KG1 (cell line): ENCODE results near the gene RILPL1.
A peak's percentile ranks its signal among the peaks of the same experiment; 100 is the strongest.
"Not testable (repeated sequence)": the region's sequence is repeated elsewhere in the genome, so short reads cannot be mapped to it uniquely, and the experiment has no call there.

Experiments used
- DNase-seq: peaks from one replicate; lab custom pipeline; 2025; lab: John Stamatoyannopoulos, UW

RILPL1 gene, protein sequence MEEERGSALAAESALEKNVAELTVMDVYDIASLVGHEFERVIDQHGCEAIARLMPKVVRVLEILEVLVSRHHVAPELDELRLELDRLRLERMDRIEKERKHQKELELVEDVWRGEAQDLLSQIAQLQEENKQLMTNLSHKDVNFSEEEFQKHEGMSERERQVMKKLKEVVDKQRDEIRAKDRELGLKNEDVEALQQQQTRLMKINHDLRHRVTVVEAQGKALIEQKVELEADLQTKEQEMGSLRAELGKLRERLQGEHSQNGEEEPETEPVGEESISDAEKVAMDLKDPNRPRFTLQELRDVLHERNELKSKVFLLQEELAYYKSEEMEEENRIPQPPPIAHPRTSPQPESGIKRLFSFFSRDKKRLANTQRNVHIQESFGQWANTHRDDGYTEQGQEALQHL

DNA sequence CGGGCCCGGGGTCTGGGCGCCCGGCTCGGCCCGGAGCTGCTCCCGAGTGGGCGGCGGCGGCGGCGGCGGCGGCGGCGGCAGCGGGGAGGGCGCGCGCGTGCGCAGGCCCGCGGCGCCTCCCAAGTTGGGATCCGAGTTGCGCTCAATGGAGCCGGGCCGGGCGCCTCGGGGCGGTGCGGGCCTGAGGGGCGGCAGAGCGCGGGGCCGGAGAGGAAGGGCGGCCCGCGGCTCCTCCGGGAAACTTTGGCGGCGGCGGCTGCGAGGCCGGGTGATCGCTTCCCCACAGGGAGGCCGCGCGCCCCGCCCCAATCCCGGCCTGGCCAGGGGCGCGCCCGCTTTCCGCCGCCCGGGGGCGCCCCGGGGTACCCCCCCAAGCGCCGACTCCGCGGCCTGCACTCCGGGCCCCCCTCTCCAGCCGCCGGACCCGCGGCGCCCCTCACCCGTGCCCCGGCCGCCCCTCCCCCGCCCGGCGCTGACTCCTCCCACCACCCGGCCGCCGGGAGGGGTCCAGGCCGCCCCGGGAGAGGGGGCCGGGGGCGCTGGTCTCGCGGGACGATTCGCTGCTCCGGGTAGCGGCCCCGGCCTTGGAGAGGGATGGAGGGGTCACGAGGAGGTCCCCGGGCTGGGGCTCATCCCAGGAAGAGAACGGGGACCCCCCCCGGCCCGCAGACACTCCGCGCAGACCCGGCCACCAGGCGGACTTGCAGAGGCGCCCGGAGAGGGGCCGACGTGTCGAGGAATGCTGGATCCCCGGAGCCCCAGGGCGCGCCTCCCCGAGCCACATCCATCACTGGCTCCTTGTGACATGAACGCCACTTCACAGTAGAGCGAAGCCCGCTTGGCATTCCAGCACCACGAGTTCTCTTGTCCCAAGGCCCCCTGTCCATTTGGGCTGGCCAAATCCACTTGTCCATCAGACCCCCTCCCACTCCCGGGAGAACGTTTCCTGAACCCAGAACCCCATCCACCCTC, at the start of gene RILPL1:
Gene RILPL1, minus strand, starts transcription at position 48 of the 972 bp plus-strand sequence. CDS start 237 bp downstream, outside the sequence.
- DNase-seq = no peak

DNA sequence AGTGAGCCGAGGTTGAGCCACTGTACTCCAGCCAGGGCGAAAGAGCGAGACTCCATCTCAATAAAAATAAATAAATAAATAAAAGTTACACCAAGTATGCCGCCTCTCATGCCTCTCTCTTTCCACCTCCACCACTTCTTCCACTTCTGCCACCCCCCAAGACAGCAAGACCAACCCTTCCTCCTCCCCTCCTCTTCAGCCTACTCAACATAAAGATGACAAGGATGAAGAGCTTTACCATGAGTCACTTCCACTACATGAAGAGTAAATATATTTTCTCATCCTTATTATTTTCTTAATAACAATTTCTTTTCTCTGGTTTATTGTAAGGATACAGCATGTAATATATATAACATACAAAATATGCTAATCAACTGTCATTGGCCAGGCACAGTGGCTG, 47.3 kb upstream of the RILPL1 start:
- DNase-seq = no peak

DNA sequence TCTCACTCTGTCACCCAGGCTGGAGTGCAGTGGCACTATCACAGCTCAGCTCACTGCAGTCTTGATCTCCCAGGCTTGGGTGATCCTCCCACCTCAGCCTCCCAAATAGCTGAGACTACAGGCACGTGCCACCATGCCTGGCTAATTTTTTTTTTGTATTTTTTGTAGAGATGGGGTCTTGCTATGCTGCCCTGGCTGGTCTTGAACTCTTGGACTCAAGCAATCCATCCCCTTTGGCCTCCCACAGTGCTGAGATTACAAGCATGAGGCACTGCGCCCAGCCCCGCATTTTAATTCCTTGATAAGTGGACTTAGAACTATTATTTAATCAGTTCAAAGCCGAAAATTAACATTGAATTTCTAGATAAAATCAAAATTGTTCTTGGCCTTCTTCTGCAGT, 45.3 kb upstream of the RILPL1 start:
- not testable (repeated sequence) for DNase-seq

DNA sequence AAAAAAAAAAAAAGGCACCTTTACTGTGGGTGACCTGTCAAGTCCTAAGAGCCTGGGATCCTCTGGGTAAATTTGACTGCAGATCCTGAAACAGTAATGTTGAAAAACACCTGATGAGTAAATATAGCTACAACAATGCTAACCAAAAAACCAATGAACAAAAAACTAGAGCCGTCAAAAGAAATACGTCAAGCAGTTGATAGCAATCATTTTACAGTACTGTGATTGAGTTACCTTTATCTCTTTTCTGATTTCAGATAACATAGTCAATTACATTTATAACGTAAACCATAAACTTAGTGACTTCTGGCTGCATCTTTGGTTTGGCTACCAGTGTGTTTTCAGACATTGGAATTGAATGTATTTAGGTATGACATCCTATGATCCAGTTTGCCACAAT, 44.7 kb upstream of the RILPL1 start:
- no peak for DNase-seq

DNA sequence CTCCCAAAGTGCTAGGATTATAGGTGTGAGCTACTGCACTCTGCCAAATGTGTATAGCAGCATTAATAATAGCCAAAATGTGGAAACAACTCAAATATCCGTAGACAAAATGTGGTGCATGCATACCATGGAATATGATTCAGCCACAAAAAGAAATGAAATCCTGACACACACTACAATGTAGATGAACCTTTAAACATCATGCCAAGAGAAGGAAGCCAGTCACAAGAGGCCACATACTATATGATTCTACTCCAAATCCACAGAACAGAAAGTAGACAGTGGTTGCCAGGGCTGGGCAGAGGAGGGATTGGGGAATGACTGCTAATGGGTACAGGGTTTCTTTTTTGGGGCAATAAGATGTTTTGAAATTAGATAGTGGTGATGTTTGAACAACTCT, 43.1 kb upstream of the RILPL1 start:
- no peak for DNase-seq

DNA sequence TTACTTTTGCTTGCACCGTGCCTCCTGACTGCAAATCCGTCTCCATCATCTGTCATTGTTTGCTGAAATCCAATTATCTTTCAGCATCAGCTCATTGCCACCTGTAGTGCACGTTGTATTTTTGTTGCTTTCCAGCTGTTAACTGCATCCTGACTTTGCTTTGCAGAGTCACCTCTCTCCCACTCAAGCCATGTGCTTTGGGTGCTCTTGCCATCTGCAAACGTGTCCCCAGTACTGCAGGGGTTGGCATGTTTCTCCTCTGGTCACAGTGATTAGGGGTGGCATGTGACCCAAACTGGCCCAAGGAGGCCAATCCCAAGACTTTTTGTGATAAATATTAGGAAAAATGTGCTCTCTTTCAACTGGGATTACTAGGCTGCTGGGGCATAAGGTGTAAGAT, 40.4 kb upstream of the RILPL1 start:
- DNase-seq = no peak

DNA sequence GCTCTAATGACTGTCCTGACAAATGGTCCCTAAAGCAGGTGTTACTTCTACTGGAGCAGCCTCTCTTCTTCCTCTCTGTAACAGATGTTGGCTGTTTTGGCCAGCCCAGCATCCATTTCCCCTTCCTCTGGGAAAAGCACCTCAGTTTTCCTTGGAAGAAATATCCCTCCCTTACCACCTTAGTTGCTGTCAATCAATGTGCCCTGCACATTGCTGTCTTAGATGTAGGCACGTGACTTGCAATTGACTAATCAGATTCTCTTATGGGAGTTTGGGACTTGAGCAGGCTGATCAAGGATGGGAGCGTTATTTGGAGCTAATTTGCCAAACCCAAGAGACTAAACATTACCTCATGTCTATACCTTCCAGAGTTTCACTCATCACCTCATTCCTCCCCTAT, 38.9 kb upstream of the RILPL1 start:
- DNase-seq = no peak

DNA sequence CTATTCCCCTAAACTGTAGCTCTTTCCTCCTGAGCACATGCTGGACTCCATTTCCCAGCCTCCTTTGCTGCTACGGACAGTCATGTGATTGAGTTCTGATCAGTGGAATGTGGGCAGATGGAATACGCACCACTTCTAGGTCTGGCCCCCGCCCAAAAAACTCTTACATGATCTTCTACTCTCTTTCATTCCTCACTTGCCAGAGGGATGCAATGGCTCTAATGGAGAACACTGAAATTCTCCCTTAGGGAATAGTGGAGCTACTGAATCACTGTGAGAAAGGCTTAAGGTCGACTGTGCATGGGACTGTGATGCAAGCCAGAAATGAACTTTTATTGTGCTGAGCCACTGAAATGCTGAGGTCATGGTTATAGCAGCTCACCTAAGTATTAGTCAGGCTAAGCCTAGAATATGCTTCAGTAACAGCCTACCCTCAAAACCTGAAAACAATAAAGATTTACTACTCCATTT, 37.9 kb upstream of the RILPL1 start:
- DNase-seq = no peak

DNA sequence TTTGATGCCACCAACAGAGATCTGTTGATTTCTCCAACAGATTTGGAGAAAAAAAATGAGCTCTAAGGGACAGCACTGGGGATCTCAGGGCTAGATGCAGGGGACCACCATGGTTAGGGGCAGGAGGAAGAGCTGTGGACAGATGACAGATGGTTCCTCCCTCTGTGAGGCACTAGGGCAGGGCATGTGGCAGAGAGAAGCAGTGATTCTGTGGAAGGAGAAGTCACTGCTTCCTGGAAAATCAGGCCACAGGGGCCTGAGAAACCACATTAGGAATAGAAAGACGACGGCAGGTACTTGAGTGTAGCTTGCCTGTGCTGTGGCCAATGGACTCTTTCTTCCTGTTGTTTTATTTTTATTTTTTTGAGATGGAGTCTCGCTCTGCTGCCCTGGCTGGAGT, 25.9 kb upstream of the RILPL1 start:
- no peak for DNase-seq

DNA sequence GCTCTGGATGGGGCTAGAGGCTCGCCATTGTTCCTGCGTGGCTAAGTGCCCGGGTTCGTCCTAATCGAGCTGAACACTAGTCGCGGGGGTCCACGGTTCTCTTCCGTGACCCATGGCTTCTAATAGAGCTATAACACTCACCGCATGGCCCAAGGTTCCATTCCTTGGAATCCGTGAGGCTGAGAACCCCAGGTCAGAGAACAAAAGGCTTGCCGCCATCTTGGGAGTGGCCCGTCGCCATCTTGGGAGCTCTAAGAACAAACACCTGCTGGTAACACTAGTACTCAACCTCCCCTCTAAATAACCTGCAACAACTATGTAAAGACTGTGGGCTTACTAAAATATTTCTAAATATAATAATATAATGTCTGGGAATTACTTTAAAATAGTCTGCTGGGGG, 25.0 kb upstream of the RILPL1 start:
- not testable (repeated sequence) for DNase-seq

DNA sequence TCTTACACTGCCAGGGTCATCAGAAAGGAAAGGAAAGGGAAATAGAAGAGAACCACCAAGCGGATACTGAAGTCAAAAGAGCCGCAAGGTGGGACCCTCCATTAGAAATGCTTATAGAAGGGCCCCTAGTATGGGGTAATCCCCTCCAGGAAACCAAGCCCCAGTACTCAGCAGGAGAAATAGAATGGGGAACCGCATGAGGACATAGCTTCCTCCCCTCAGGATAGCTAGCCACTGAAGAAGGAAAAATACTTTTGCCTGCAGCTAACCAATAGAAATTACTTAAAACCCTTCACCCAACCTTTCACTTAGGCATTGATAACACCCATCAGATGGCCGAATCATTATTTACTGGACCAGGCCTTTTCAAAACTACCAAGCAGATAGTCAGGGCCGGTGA, 21.3 kb upstream of the RILPL1 start:
- not testable (repeated sequence) for DNase-seq

DNA sequence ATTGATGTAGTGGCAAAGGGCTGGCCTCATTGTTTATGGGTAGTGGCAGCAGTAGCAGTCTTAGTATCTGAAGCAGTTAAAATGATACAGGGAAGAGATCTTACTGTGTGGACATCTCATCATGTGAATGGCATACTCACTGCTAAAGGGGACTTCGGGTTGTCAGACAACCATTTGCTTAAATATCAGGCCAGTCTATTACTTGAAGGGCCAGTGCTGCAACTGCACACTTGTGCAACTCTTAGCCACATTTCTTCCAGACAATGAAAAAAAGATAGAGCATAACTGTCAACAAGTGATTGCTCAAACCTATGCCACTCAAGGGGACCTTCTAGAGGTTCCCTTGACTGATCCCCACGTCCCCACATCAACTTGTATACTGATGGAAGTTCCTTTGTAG, 20.6 kb upstream of the RILPL1 start:
- not testable (repeated sequence) for DNase-seq

DNA sequence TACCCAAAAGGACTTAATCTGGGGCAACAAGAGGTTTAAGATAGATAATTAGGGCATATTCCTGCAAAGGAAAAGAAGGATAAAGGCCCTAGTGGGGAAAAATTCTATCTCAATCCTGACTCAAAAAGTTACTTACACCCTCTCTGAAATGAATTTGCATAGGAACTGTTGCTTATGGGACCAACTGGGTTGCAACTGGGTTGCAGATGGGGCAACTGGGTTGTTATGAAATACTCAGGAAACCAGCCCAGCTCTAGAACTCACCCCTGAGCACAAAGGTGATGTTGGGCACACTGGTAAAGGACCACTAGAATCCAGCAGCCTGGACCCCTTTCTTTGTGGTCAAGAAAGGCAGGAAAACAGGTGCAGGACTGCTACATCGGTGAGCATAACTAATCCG, 17.2 kb upstream of the RILPL1 start:
- no peak for DNase-seq

DNA sequence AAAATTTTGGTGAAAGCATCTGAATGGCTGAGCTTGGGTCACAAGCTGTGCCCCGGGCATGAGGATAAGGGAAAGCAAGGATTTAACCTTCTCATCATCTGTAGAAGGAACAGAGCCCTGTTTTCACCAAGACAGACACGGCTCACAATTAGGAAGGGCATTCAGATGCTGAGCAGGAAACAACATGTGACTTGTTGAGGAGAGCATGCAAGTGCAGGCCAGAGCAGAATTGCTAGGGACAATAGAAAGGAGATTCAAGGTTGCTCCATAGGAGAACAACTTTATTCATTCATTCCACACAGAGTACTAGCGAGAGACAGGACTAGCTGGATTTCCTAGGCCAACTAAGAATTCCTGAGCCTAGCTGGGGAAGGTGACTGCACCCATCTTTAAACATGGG, 14.6 kb upstream of the RILPL1 start:
- no peak for DNase-seq

DNA sequence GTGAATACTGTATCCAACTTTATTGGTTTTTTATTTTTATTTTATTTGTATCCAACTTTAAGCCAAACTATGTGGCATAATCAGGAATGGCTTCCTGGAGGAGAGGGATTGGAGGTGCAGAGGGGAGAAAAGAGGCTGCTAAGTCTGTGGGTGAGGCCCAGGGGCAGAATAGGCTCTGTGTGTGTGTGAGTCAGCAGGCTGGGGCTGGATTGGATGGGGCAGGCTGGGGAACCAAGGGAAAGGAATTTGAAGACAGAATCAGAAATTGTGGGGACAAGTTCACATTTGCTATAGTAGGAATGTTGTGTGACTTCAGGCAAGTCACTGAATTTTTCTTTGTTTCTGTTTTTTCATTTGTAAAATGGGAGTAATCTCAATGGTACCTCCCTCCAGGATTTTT, 12.8 kb upstream of the RILPL1 start:
- DNase-seq = no peak

DNA sequence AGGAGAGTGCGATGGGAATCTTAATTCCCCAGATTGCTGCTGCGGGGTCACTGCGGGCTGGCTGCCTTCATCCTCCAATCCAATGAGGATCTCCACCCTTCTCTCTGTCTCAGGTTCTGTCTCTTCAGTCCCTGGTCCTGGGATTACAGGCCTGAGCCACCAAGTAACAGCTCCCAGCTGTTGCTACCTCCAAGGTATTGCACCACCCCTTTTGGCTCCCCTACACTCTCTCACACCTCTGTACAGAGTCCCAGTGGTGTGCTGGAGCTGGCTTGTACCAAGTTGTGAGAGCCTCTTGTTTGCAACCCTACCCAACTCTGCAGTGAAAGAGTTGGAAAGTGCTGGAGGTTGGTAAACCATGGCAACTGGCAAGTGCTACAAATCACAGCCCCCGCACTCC, 10.0 kb upstream of the RILPL1 start:
- DNase-seq = no peak

DNA sequence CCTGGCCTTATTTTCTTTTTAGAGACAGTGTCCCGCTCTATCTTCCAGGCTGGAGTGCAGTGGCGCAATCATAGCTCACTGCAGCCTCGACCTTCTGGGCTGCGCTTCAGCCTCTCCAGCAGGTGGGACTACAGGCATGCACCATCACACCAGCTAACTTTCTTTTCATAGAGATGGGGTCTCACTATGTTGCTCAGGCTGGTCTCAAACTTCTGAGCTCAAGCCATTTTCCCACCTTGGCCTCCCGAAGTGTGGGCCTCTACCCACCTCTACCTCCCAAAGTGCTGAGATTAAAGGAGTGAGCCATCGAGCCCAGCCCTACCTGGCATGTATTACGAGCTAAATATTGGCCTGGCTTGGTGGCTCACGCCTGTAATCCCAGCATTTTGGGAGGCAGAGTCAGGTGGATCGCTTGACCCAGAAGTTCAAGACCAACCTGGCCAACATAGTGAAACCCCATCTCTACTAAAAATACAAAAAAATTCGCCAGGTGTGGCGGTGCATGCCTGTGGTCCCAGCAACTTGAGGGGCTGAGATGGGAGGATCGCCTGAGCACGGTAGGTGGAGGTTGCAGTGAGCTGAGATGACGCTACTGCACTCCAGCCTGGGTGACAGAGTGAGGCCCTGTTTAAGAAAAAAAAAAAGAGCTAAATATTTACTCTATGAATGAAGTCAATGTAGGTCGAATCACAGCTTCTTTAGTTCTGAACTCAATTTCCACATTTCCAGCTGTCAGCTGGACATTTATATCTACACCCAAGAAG, 7.6 kb upstream of the RILPL1 start:
- DNase-seq = no peak

DNA sequence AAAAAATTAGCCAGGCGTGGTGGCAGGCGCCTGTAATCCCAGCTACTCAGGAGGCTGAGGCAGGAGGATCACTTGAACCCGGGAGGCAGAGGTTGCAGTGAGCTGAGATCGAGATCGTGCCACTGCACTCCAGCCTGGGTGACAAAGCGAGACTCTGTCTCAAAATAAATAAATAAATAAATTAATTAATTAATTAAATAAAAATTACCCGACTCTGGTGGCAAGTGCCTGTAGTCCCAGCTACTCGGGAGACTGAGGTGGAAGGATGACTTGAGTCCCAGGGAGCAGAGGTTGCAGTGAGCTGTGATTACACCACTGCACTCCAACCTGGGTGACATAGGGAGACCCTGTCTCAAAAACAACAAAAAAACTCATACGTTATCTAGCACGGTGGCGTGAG, 2.4 kb upstream of the RILPL1 start:
- not testable (repeated sequence) for DNase-seq

DNA sequence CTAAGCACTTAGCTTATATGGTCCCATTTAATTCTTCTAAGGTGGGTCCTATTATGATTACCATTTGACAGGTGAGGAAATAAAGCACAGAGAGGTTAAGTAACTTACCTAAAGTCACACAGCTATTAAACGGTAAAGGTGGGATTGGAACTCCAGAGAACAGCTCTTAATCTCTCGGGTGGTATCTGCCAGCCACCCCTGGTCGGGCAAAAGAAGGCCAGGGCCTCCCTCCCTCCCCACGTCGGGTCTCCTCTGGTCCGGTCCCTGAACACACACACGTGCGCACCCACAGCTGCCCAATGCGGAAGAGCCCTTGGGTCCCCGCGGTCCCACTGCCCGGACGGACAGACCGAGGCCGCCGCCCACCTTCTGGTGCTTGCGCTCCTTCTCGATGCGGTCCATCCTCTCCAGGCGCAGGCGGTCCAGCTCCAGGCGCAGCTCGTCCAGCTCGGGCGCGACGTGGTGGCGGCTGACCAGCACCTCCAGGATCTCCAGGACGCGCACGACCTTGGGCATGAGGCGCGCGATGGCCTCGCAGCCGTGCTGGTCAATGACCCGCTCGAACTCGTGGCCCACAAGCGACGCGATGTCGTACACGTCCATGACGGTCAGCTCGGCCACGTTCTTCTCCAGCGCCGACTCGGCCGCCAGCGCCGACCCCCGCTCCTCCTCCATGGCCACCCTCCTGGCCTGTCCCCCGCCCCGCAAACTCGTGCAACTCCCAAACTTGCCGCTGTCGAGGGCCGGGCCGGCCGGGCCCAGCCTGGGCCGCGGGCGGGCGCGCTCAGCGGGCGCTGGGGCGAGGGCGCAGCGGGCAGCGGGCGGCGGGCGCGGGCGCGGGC, 490 bp downstream of the RILPL1 start:
- no peak for DNase-seq

DNA sequence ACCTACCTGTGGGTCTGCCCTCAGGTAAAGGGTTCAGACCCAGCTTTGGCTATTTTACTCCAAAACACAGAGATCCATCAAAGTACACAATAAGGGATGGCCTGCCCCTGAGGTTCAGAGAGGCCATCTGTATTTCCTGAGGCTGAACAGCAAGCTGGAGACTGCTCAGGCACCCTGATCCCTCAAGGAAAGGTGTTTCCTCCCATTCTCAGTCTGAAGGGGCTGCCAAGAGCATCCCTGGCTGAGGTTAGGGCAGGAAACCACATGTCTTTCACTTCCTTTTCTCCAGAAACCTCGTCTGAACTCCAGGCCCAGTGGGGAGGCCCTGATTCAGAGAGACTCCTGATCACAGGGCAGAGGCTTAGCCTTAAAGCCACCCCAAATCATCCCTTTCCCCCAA, 1.5 kb downstream of the RILPL1 start:
- DNase-seq = peak; percentile 25

DNA sequence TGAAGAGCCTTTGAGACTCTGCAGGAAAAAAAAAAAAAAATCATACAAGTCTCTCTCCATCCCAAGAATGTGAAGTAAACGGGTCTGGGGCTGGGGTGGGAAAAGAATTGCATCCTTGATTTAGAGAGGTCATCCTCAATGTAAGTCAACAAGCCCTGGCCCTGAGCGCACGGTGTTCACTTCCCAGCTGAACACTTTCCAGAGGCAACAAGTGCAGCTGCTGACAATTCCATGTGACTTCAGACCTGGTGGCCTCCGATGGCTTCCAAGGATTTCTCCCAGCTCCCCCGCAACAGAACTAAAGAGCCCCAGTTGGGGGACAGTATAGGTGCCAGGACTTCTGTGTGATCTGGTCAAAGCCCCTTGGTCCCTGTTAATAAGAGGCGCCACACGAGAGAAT, 2.4 kb downstream of the RILPL1 start:
- no peak for DNase-seq
